OCI-LY7 (cell line): Measurements from ENCODE around the gene KRTAP10-8. TPM values are rescaled to one million over a fixed set of nuclear protein-coding genes. Genes with fewer than 3 reads are reported as not detected.

Source experiments
- BruUV-seq: library from RNA; stranded (reverse); fragments of 400-500 nt; replicated peaks from 2 replicates; lab custom pipeline; 2021; lab: Mats Ljungman, UMichigan
- CTCF ChIA-PET: fragments of 300-600 bp; sonication (Branson Sonifier 250); formaldehyde crosslinking; loops from one replicate; lab custom pipeline; 2022; ENCODE audit warnings: antibody characterized with exemption; ENCODE audit not compliant: unreplicated experiment; lab: Charles Lee
- POLR2A ChIA-PET: fragments of 300-600 bp; sonication (Branson Sonifier 250); formaldehyde crosslinking; loops from one replicate; lab custom pipeline; 2022; ENCODE audit warnings: antibody characterized with exemption; lab: Charles Lee
- DNase-seq: peaks from one replicate; pipeline ENCODE4 v3.0.0-alpha.2; 2015; ENCODE audit warnings: low spot score
- H2AFZ ChIP-seq: fragments of 200-600 bp; sonication (generic), shearing (Covaris generic); 2 replicates; pipeline ENCODE4 v1.6.1; 2014; ENCODE audit warnings: mild to moderate bottlenecking, antibody characterized with exemption, low read length, moderate library complexity
- H3K27ac ChIP-seq: fragments of 200-600 bp; sonication (generic); 2 replicates; pipeline ENCODE4 v1.5.1; 2014; ENCODE audit warnings: mixed run types, low read depth, mild to moderate bottlenecking, moderate library complexity, low read length, inconsistent platforms; ENCODE audit not compliant: poor library complexity, severe bottlenecking
- H3K36me3 ChIP-seq: fragments of 200-600 bp; sonication (generic); 2 replicates; pipeline ENCODE4 v1.6.1; 2014; ENCODE audit warnings: mild to moderate bottlenecking, antibody characterized with exemption, low read length, moderate library complexity, mixed read lengths; ENCODE audit not compliant: insufficient read depth
- H3K4me1 ChIP-seq: fragments of 200-600 bp; sonication (generic); 2 replicates; pipeline ENCODE4 v1.5.1; 2014; ENCODE audit warnings: mild to moderate bottlenecking, low read length; ENCODE audit not compliant: insufficient read depth, poor library complexity, severe bottlenecking
- H3K4me2 ChIP-seq: fragments of 200-600 bp; sonication (generic); 2 replicates; pipeline ENCODE4 v1.6.1; 2014; ENCODE audit warnings: mild to moderate bottlenecking, low read length
- H3K4me3 ChIP-seq: fragments of 200-600 bp; sonication (generic); 2 replicates; pipeline ENCODE4 v1.5.1; 2014; ENCODE audit warnings: mild to moderate bottlenecking, low read depth, low read length; ENCODE audit not compliant: poor library complexity, severe bottlenecking
- H3K79me2 ChIP-seq: fragments of 200-600 bp; sonication (generic); 2 replicates; pipeline ENCODE4 v1.6.1; 2016; ENCODE audit warnings: low read depth, mild to moderate bottlenecking, low read length, moderate library complexity, mixed read lengths; ENCODE audit not compliant: insufficient read depth
- H3K9me2 ChIP-seq: fragments of 200-600 bp; sonication (generic); 2 replicates; pipeline ENCODE4 v1.6.1; 2016; ENCODE audit warnings: mild to moderate bottlenecking, low read length, mixed read lengths; ENCODE audit not compliant: insufficient read depth
- H3K9me3 ChIP-seq: fragments of 200-600 bp; sonication (generic); 2 replicates; pipeline ENCODE4 v1.6.1; 2014; ENCODE audit warnings: mild to moderate bottlenecking, mixed run types, low read length, mixed read lengths
- H4K20me1 ChIP-seq: fragments of 200-600 bp; sonication (generic); 2 replicates; pipeline ENCODE4 v1.6.1; 2014; ENCODE audit warnings: mild to moderate bottlenecking, antibody characterized with exemption, low read length, moderate library complexity, mixed read lengths; ENCODE audit not compliant: insufficient read depth
- CTCF ChIP-seq: fragments of 200-600 bp; sonication (generic); conservative IDR thresholded peaks from 2 replicates; pipeline ENCODE4 v1.5.1; 2014; ENCODE audit warnings: mild to moderate bottlenecking, antibody characterized with exemption, low read length, moderate library complexity, mixed read lengths
- EZH2phosphoT487 ChIP-seq: fragments of 200-600 bp; sonication (generic); IDR thresholded peaks from 2 replicates; pipeline ENCODE4 v1.6.1; 2018; ENCODE audit warnings: low read depth, borderline replicate concordance, mild to moderate bottlenecking, mixed run types, antibody characterized with exemption, low read length, moderate library complexity, mixed read lengths
- intact Hi-C: fragments of 100-400 bp; cut with micrococcal nuclease; formaldehyde crosslinking; loops from one replicate; pipeline ENCODE4 v1.10.0; 2022; ENCODE audit not compliant: unreplicated experiment
- total RNA-seq, 2 experiments: library from RNA; depleted of rRNA in 1 of 2; stranded (reverse); fragments of >200 nt in 1 of 2; shearing (Covaris generic) in 1 of 2; gene quantifications; 2 replicates each; pipeline ENCODE4 v1.2.3, GENCODE V29; 2014 to 2022

KRTAP10-8 gene
- total RNA-seq, 2 experiments from 2014 or later = not detected

- no peak overlapping the region for H3K4me2 ChIP-seq
- no TSS peak for BruUV-seq
- H3K27ac ChIP-seq = no peak overlapping the region
- H3K4me3 ChIP-seq = no peak overlapping the region
- no peaks in the 10 kb centered on the region for H3K79me2 ChIP-seq
- H4K20me1 ChIP-seq = no peaks in the 10 kb centered on the region
- no peak overlapping the region for H2AFZ ChIP-seq
- H3K9me2 ChIP-seq = no peaks in the 10 kb centered on the region
- ChIA-PET CTCF (no interaction called here), POLR2A (no interaction called here)
- no peaks in the 10 kb centered on the region for H3K4me1 ChIP-seq
- DNase-seq = no peak
- TF ChIP-seq CTCF (no peak), EZH2phosphoT487 (no peak)
- intact Hi-C loops = no loop called here
- no peaks in the 10 kb centered on the region for H3K36me3 ChIP-seq
- no peaks in the 10 kb centered on the region for H3K9me3 ChIP-seq
Measured at GRCh38 chr21:44603109-44603875, 8.6 kb upstream of the KRTAP10-8 start.

DNA sequence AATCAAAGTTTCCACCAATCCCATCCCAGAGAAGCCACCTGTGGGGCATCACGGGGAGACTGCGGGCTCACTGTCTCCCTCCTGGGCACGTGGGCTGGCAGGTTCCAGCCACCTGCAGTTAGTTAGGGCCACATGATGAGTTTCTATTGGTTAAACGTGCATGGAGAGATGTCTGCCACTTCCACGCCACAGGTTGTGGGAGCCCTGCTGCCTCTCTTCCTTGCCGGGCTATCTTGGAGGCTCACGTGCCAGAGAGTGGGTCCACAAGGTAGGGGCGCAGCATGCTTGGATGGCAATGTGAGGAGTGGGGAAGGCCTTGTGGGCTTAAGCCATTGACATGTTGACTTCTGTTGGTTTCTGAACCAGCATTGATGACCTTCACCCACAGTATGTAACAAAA lies 8.0 kb upstream of the KRTAP10-8 start:
- Histone ChIP-seq H3K4me2 (no peak overlapping the region), H3K36me3 (no peaks in the 10 kb centered on the region), H2AFZ (no peak overlapping the region), H3K4me1 (no peaks in the 10 kb centered on the region), H3K9me2 (no peaks in the 10 kb centered on the region), H3K9me3 (no peaks in the 10 kb centered on the region), H4K20me1 (no peaks in the 10 kb centered on the region), H3K79me2 (no peaks in the 10 kb centered on the region), H3K4me3 (no peak overlapping the region), H3K27ac (no peak overlapping the region)
- intact Hi-C loops = no loop called here
- ChIA-PET CTCF (no interaction called here), POLR2A (no interaction called here)
- no peak for DNase-seq
- BruUV-seq = no TSS peak
- TF ChIP-seq EZH2phosphoT487 = no peak
- no peak for TF ChIP-seq CTCF

- ChIA-PET POLR2A (no interaction called here), CTCF (no interaction called here)
- Histone ChIP-seq H2AFZ (no peak overlapping the region), H3K79me2 (no peaks in the 10 kb centered on the region), H3K4me2 (no peak overlapping the region), H3K4me1 (no peaks in the 10 kb centered on the region), H3K9me3 (0 out of 2 replicates have a peak, but pooled peaks cover 9% of the 10 kb centered on the region), H3K36me3 (no peaks in the 10 kb centered on the region), H3K4me3 (no peak overlapping the region), H3K9me2 (no peaks in the 10 kb centered on the region), H3K27ac (no peak overlapping the region), H4K20me1 (no peaks in the 10 kb centered on the region)
- BruUV-seq = no TSS peak
- TF ChIP-seq CTCF (no peak), EZH2phosphoT487 (no peak)
- intact Hi-C loops = no loop called here
- no peak for DNase-seq
Measured at GRCh38 chr21:44606495-44606894, 5.4 kb upstream of the KRTAP10-8 start.
